ENCODE results near the gene KLRG1.

Gene KLRG1

DNA sequence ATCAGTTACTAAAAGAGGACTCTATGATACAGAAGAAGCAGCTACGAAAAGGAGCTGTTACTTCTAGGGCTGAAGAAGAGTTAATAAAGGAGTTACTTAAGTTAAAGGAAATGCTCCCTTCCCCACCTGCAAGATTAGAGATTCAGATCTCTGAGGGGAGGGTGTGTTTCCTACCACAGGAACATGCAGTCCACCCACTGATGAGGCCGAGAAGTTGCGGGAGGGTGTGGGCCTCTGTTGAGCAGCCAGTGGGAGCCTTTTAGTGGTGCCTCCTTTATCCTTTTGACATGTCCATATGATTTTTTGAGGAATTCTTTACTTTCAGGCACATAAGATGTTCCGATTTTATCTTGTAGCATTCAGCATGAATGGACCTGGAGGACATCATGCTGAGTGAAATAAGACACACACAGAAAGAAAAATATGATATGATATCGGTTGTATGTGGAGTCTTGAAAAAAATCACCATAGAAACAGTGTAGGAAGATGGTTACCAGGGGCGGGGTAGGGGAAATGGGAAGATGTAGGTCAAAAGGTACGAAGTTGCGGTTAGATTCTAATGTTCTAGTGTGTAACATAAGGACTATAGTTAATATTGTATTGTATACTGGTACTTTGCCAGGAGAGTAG lies 35.5 kb upstream of the KLRG1 start:
- H3K4me3 ChIP-seq (ENCODE audit: low read depth, low read length): no peak overlapping the region
- DNase-seq: no peak
- TF ChIP-seq, protein P1, sequence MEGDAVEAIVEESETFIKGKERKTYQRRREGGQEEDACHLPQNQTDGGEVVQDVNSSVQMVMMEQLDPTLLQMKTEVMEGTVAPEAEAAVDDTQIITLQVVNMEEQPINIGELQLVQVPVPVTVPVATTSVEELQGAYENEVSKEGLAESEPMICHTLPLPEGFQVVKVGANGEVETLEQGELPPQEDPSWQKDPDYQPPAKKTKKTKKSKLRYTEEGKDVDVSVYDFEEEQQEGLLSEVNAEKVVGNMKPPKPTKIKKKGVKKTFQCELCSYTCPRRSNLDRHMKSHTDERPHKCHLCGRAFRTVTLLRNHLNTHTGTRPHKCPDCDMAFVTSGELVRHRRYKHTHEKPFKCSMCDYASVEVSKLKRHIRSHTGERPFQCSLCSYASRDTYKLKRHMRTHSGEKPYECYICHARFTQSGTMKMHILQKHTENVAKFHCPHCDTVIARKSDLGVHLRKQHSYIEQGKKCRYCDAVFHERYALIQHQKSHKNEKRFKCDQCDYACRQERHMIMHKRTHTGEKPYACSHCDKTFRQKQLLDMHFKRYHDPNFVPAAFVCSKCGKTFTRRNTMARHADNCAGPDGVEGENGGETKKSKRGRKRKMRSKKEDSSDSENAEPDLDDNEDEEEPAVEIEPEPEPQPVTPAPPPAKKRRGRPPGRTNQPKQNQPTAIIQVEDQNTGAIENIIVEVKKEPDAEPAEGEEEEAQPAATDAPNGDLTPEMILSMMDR (IDR thresholded peaks at IDR 0.05; ENCODE audit: low read depth, low read length): no peak

GRCh38 chr12:8956073-8956472 lies 33.3 kb upstream of the KLRG1 start:
- no peak overlapping the region for H3K4me3 ChIP-seq (ENCODE audit: low read depth, low read length)
- H3K27me3 ChIP-seq (ENCODE audit: insufficient read depth, low read depth, severe bottlenecking): no peaks in the 10 kb centered on the region
- no peak for DNase-seq
- no peaks in the 10 kb centered on the region; the same call in 1 of the 2 replicates for H3K36me3 ChIP-seq
- no peak overlapping the region for H3K27ac ChIP-seq
- TF ChIP-seq, protein P1 (IDR thresholded peaks at IDR 0.05; ENCODE audit: low read depth, low read length): no peak
- no peaks in the 10 kb centered on the region for H3K9me3 ChIP-seq (ENCODE audit: severe bottlenecking)

More for the DNA sequence above, 35.5 kb upstream of the KLRG1 start:
- Histone ChIP-seq H3K27ac (no peak overlapping the region), H3K9me3 (ENCODE audit: severe bottlenecking) (no peaks in the 10 kb centered on the region), H3K36me3 (no peaks in the 10 kb centered on the region; the same call in none of the 2 replicates), H3K27me3 (ENCODE audit: insufficient read depth, low read depth, severe bottlenecking) (no peaks in the 10 kb centered on the region)

DNA sequence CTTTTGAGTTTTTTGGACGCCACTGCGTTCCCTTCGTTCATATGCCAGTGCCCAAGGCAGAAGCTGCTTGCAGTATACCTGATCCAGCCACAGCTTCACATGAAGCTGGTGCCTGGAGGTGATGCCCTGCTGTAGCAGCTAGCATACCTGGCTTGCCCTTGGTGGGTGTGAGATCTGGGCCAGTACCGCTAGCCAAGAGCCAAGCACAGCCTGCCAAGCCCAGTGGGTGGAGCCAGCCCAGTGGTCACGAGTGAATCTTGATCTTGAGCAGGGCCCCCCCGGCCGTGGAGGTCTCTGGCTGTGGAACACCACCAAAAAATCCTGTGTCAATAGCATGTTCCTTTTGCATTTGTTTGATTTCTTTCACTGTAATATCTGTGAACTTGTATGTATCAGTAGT lies 32.6 kb upstream of the KLRG1 start:
- H3K36me3 ChIP-seq: no peaks in the 10 kb centered on the region; the same call in 1 of the 2 replicates
- no peaks in the 10 kb centered on the region for H3K9me3 ChIP-seq (ENCODE audit: severe bottlenecking)
- TF ChIP-seq, protein P1 (IDR thresholded peaks at IDR 0.05; ENCODE audit: low read depth, low read length): no peak
- no peak overlapping the region for H3K4me3 ChIP-seq (ENCODE audit: low read depth, low read length)
- no peak overlapping the region for H3K27ac ChIP-seq
- DNase-seq: no peak
- H3K27me3 ChIP-seq (ENCODE audit: insufficient read depth, low read depth, severe bottlenecking): no peaks in the 10 kb centered on the region

DNA sequence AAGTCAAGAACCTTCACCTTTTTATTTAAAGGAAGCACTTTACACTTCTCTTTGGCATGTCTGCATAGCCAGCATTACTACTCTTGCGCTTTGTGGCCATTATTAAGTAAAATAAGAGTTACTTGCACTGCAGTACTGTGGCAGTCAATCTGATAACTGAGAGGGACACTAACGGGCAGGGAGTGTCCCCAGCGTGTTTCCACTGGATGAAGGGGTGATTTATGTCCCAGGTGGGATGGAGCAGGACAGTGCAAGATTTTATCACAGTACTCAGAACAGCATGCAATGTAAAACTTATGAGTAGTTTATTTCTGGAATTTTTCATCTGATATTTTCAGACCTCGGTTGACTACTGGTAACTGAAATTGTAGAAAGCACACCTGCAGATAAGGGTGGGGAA lies 31.8 kb upstream of the KLRG1 start:
- H3K27me3 ChIP-seq (ENCODE audit: insufficient read depth, low read depth, severe bottlenecking): no peaks in the 10 kb centered on the region
- no peak for DNase-seq
- TF ChIP-seq, protein P1 (IDR thresholded peaks at IDR 0.05; ENCODE audit: low read depth, low read length): no peak
- H3K4me3 ChIP-seq (ENCODE audit: low read depth, low read length): no peak overlapping the region
- no peaks in the 10 kb centered on the region; the same call in 1 of the 2 replicates for H3K36me3 ChIP-seq
- H3K27ac ChIP-seq: no peak overlapping the region
- H3K9me3 ChIP-seq (ENCODE audit: severe bottlenecking): no peaks in the 10 kb centered on the region

DNA sequence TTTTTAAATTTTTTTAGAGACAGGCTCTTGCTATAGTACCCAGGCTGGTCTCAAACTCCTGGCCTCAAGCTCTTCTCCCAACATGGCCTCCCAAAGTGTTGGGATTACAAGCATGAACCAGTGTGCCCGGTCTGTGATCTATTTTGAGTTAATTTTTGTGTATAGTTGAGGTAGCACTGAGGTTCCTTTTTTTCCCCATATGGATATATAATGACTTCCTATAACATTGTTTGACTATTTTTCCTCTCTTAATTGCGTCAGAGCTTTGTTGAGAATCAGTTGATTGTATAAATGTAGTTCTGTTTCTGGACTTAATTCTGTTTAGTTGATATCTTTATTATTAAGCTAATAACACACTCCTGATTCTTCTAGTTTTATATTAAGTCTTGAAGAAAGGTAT lies 31.3 kb upstream of the KLRG1 start:
- no peaks in the 10 kb centered on the region for H3K27me3 ChIP-seq (ENCODE audit: insufficient read depth, low read depth, severe bottlenecking)
- H3K4me3 ChIP-seq (ENCODE audit: low read depth, low read length): no peak overlapping the region
- H3K36me3 ChIP-seq: no peaks in the 10 kb centered on the region; the same call in 1 of the 2 replicates
- TF ChIP-seq, protein P1 (IDR thresholded peaks at IDR 0.05; ENCODE audit: low read depth, low read length): no peak
- H3K27ac ChIP-seq: no peak overlapping the region
- no peak for DNase-seq
- H3K9me3 ChIP-seq (ENCODE audit: severe bottlenecking): no peaks in the 10 kb centered on the region

DNA sequence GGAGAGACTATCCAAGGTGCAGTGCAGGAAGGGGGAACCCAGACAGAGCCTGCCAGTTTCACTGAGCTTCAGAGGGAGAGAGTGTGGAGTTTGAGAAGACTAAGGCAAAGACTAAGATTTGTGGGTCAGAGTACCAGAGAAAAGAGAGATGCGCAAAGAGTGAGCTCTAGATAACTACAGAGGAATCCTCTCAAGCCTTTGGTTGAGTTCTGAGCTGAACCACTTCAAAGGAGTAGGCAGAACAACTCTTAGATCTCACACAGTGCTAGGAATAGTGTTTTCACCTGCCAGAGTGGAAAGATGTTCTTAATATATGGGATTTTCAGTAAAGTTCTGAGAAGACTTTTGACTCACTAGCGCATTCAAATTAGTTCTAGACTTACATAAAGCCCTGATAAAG lies 29.2 kb upstream of the KLRG1 start:
- no peak overlapping the region for H3K27ac ChIP-seq
- DNase-seq: no peak
- no peaks in the 10 kb centered on the region; the same call in 1 of the 2 replicates for H3K36me3 ChIP-seq
- H3K9me3 ChIP-seq (ENCODE audit: severe bottlenecking): no peaks in the 10 kb centered on the region
- TF ChIP-seq, protein P1 (IDR thresholded peaks at IDR 0.05; ENCODE audit: low read depth, low read length): no peak
- H3K27me3 ChIP-seq (ENCODE audit: insufficient read depth, low read depth, severe bottlenecking): no peaks in the 10 kb centered on the region
- no peak overlapping the region for H3K4me3 ChIP-seq (ENCODE audit: low read depth, low read length)

All from WERI-Rb-1 (cell line).